Measurements from ENCODE around the gene COLEC12.

GRCh38 chr18:532018-532417, 31.5 kb upstream of the COLEC12 start:
- TF ChIP-seq CTCF (IDR thresholded peaks at IDR 0.05; ENCODE audit: extremely low read depth in 1 of 2, insufficient read depth in 1 of 2, low read depth in 1 of 2, low read length in 2 of 2) (no peak), EZH2 (IDR thresholded peaks at IDR 0.05; ENCODE audit: borderline replicate concordance, low read depth, low read length, severe bottlenecking) (no peak), POLR2A (IDR thresholded peaks at IDR 0.05; ENCODE audit: low read depth, low read length) (no peak), MAX (IDR thresholded peaks at IDR 0.05; ENCODE audit: insufficient read depth, insufficient read length) (no peak), POLR2AphosphoS5 (IDR thresholded peaks at IDR 0.05; ENCODE audit: insufficient read depth, low read depth, low read length) (no peak), MYC (IDR thresholded peaks at IDR 0.05; ENCODE audit: low read depth, low read length) (no peak), JUN (IDR thresholded peaks at IDR 0.05; ENCODE audit: borderline replicate concordance, insufficient read depth, insufficient read length, low read depth) (no peak)
